ENCODE results near the gene SURF6. TPM values are rescaled to one million over a fixed set of nuclear protein-coding genes. Genes with fewer than 3 reads are reported as not detected.

Gene SURF6
- total RNA-seq, 1 experiment from 2014 or later: 28.9 TPM

DNA sequence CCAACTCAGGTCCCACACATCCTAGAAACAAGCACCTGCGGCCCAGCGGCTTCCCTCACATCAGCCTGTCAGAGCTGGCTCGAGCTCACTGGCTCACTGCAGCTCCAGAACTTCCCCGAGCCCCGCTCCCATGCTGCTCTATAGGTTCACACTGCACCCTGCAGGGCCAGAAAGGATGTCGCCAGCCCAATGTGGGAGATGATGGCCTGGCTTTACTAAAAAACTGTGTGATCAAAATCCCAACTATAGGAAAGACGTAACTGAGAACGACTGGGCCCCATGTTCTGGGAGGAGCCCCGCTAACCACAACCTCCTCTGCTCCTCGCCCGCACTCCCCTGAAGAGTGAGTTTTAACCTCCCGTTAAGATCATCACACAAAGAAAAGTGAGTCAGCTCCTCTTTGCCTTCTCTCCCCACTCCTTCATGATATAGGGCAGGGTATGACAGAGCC, 35.3 kb upstream of the SURF6 start:
- Histone ChIP-seq H3K36me3 (peaks cover 69% of the 10 kb centered on the region), H3K4me3 (no peak overlapping the region), H3K27me3 (no peaks in the 10 kb centered on the region), H3K9me3 (no peaks in the 10 kb centered on the region)
- no peak for DNase-seq

DNA sequence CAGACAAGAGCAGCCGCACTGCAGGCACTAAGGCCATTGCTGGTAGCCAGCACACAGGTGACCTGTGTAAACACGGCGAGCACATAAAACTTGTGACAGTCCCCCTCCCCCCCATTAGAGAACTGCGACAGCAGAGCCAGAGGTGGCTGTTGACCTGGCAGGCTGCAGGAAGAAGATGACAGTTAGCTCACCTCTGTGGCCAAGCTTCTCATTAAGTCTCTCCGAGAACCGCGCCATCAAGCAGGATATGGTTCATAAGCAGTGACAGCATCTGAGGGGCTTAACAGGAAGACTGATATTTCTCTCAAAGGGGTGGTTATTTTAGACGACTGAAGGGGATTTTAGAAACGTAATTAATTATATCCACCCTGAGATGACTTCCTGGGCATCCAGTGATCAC, 34.7 kb upstream of the SURF6 start:
- no peak for DNase-seq
- Histone ChIP-seq H3K36me3 (peaks cover 75% of the 10 kb centered on the region), H3K27me3 (no peaks in the 10 kb centered on the region), H3K4me3 (no peak overlapping the region), H3K9me3 (no peaks in the 10 kb centered on the region)

DNA sequence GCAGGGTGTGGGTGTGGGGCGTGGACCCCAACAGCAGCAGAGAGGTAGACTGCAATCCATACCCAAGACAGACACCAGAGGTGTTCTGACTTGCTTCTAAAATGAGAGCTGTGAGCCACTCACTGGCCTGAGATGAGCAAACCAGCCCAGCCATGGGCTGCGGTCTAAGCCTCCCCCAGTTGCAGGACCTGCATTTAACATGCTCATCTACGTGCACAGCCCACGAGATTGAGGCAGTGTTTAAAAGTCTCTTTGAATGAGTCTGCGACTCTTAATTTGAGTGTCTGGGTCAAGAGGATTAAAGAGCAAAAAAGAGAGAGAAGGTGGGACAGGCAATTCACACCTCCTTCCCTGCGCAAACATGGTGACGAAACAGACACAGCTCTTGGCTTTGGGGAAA, 33.9 kb upstream of the SURF6 start:
- peaks cover 83% of the 10 kb centered on the region for H3K36me3 ChIP-seq
- no peak for DNase-seq
- no peaks in the 10 kb centered on the region for H3K27me3 ChIP-seq
- no peak overlapping the region for H3K4me3 ChIP-seq
- H3K9me3 ChIP-seq: no peaks in the 10 kb centered on the region

DNA sequence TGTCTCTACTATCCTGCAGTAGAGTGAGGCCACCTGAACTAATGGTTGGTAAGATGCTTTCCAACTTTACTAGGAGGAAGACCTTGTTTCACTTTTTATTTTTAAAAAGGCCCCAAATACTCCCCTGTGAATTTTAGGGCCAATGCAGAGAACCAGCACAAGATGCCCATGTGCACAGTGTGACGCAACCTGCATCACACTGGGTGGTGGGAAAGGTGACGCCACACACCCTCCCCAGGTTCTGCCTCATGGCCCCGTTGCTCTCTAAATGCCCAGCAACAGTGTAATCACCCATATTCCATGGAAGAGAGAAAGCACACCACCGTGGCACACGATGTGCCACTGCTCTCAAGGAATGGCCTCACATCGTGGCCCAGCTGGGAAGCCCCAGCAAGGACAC, 33.4 kb upstream of the SURF6 start:
- H3K4me3 ChIP-seq: no peak overlapping the region
- no peaks in the 10 kb centered on the region for H3K27me3 ChIP-seq
- DNase-seq: no peak
- no peaks in the 10 kb centered on the region for H3K9me3 ChIP-seq
- peaks cover 85% of the 10 kb centered on the region for H3K36me3 ChIP-seq

DNA sequence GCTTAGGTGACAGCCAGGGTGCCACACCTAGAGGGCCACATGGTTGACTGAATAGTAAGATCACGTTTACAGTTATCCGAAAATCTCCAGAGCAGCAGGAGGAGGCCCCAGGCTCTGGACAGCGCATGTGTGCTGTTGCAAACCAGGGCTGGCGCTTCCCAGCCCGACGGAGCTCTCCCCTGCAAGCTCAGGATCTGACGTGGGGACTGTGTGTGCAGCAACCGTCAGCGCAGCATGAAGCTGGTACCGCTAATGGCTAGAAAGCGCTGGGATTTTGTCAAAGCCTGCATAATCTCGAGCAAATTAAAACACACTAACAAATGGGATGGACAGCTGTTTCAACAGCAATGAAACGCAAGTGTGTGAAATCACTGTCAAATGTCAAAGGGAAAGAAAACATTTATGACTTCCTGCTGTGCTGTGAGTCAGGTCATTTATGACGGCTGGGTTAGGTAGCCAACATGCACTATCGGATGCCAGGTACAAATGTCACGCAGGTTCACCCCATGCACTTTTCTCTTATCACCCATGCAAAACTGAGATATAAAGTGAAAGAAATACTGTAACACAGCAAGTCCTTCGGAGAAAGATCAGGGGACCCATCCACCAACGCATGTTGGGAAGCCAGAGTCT, 32.4 kb upstream of the SURF6 start:
- no peaks in the 10 kb centered on the region for H3K9me3 ChIP-seq
- H3K36me3 ChIP-seq: peaks cover 91% of the 10 kb centered on the region
- no peak for DNase-seq
- no peak overlapping the region for H3K4me3 ChIP-seq
- no peaks in the 10 kb centered on the region for H3K27me3 ChIP-seq

DNA sequence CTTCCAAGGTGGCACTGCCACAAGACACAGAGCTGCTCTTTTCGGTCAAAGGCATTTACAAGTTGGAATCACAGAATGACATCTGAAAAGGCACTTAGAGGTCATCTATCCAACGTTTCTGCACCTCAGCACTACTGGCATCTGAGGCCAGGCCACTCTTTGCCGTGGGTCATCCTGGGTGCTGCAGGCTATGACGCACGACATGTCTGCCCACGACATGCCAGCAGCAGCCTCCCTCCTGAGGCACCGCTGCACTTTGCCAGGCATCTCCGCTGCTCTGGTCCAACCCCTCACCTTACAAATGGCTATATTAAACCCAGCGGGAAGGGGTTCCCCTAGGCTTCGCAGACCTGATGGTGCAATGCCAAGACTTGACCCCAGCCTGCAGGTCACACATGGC, 31.8 kb upstream of the SURF6 start:
- no peak overlapping the region for H3K4me3 ChIP-seq
- no peaks in the 10 kb centered on the region for H3K27me3 ChIP-seq
- no peak for DNase-seq
- no peaks in the 10 kb centered on the region for H3K9me3 ChIP-seq
- H3K36me3 ChIP-seq: peaks cover 91% of the 10 kb centered on the region

DNA sequence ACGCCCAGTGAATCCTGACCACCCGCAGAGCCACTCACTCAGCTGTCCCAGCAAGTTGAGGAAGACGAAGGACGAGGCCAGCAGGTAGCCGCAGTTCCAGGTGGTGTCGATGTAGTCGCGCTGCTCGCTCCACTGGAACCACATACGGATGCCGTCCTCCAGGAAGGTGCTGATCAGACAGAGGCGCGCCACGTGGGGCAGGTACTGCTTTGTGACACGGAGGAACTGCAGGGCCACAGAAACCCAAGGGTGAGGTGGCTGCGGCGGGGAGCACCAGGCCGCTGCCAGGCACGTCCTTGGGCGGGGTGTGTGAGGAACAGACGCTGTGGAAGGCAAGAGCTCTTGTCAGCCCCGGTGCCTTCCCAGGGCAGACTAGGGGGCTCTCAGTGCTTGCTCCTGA, 31.2 kb upstream of the SURF6 start:
- no peaks in the 10 kb centered on the region for H3K9me3 ChIP-seq
- H3K36me3 ChIP-seq: peaks cover 91% of the 10 kb centered on the region
- no peaks in the 10 kb centered on the region for H3K27me3 ChIP-seq
- H3K4me3 ChIP-seq: no peak overlapping the region
- no peak for DNase-seq

DNA sequence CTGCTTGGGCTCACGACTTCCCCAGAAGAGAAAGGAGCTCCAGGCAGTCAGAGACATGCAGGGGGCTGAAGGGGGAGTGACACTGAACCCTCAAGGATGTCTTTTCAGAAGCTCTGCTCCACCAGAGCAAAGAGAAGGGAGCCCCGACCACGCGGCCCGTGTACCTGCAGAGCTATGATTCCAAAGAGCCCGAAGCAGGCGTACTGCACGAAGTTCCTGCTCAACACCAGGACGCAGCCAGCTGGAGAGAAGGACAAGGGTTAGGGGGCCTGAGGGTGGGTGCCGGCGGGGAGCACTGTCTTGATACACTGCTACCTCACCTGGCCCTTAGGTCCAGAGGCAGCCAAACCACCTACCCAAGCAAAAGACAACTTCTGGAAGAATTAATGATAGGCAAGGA, 30.4 kb upstream of the SURF6 start:
- Histone ChIP-seq H3K4me3 (no peak overlapping the region), H3K36me3 (peaks cover 91% of the 10 kb centered on the region), H3K27me3 (no peaks in the 10 kb centered on the region), H3K9me3 (no peaks in the 10 kb centered on the region)
- no peak for DNase-seq

DNA sequence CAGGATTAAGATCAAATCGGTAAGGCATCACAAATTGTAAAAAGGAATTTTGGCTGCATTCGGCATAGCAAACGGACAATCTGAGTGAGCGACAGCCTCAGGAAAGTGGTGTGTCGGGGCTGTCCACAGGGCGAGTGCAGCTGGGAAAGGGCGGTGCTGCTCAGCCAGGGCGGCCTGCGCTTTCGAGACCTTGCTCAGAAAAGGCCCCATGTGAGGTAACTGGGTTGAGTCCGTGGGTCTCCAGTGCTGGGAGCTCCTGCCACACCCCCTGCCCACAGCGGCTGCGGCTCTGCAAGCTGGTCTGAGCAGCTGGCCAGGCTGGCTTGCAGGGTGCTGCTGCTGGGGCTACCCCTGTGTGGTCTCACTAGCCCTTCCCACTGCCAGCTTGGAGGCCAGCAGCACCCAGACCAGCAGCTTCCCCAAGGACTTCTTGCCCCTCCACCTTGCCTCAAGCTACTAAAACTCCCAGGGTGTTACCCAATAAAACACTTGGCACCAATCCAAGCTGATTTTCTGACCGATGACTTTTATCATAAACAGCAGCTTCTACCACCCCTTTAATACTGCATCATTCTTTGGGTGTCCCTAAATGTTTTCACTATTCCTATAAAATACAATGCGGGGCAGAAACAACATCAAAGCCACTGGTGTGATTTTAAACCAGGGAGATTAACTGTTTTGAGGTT, 26.5 kb upstream of the SURF6 start:
- H3K9me3 ChIP-seq: no peaks in the 10 kb centered on the region

DNA sequence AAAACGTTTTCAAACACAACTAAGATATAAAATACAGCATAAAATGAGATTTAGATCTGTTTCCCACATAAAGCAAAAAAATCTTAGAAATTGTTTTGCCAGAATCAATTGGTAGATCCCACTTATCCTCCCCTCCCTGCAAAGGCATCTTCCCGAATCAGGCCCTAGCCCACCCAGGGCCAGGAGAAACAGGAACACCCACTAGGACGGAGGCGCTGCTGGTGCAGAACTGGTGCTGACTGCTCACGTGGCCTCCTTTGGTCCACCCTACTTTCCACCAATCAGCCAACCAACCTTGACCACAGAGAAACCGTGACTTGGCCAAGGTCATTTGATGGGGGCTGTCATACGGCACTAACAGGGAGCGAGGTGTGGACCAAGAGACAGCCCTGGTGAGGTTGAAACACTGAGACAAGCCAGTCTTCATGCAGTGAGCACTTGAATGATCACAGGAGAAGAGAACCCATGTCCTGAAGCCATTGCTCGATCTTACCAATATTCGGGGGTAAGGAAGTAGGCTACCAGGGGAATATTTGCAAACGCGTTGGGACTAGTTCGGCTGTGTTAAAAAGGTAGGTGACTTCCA, 25.6 kb upstream of the SURF6 start:
- no peak for DNase-seq
- Histone ChIP-seq H3K4me3 (no peak overlapping the region), H3K27me3 (no peaks in the 10 kb centered on the region), H3K9me3 (no peaks in the 10 kb centered on the region), H3K36me3 (peaks cover 66% of the 10 kb centered on the region)

More for the DNA sequence above, 26.5 kb upstream of the SURF6 start:
- Histone ChIP-seq H3K4me3 (no peak overlapping the region), H3K27me3 (no peaks in the 10 kb centered on the region), H3K36me3 (peaks cover 75% of the 10 kb centered on the region)
- DNase-seq: no peak

DNA sequence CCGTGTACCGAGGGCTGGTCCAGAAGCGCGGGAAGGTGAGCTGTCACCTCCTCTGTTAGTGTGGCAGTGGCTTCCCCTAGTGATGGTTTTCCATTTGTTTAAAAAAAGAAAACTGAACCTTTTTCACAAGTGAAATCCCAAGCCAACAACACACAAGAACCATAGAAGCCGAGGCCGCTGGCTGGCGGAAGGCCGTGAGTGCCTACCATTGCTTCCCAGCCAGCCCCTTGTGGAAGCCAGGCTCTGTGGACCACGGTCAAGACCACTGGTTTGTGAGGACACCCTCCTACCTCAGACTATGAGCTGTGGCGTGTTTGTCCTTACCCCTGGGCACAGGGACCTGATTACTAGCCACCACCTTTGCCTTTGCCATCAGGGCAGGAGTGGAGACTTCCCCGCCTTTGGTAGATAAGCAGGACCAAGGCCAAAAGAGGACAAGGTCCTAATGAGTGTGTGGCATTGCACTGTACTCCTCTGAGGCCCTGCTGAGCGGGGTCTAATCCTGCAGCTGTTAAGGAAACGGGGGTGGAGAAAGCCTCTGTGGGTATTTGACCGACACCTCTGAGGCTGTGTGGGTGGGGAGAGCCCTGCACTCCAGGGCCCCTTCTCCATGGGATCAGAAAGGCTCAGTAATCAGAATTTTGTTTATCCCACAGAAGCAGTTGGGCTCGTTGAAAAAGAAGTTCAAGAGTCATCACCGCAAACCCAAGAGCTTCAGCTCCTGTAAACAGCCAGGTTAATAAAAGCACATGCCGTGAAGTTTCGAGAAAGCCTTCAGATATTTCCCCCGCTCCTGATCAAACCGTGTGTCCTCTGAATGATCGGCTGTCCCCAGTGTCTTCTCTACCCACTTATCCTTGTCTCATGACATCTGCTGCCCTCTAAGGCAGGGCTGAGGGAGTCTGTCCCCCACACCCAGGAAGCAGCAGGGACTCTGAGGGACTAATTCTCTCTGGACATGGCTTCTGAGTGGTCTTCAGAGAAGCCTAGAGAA, 24.7 kb upstream of the SURF6 start:
- Histone ChIP-seq H3K9me3 (no peaks in the 10 kb centered on the region), H3K36me3 (peaks cover 57% of the 10 kb centered on the region), H3K4me3 (no peak overlapping the region), H3K27me3 (no peaks in the 10 kb centered on the region)
- no peak for DNase-seq

DNA sequence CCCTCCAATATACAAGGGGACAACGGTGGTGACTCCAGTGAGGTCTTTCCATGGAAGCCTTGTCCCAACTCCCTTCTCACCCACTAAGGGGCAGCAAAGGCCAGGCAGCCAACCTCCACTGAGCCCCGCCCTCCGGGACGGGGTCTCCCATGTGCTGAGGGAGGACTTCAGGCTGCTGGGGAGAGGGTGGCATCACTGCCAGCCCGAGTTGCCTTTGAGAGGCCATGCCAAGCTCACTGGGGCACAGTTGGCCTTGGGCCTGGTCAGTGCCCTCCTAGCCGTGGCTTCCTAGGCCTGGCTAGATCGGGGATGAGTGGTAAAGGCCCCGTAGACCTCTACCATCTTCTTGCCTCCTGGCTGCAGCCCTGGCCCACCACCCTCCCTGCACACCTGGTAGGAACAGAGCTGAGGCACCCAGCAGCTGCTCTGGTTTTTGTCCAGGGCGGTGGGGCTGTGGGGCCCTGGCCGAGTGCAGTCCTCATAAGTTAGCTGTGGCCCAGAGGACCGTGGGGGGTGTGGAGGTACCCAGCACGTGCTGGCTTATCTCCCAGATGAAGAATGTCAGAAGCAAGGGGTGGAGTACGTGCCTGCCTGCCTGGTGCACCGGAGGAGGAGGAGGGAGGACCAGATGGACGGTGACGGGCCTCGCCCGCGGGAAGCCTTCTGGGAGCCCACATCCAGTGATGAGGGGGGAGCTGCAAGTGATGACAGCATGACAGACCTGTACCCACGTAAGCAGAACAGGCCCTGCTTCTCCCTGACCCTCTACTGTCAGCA, 23.6 kb upstream of the SURF6 start:
- Histone ChIP-seq H3K27me3 (no peaks in the 10 kb centered on the region), H3K4me3 (no peak overlapping the region), H3K36me3 (peaks cover 49% of the 10 kb centered on the region), H3K9me3 (no peaks in the 10 kb centered on the region)
- DNase-seq: no peak

DNA sequence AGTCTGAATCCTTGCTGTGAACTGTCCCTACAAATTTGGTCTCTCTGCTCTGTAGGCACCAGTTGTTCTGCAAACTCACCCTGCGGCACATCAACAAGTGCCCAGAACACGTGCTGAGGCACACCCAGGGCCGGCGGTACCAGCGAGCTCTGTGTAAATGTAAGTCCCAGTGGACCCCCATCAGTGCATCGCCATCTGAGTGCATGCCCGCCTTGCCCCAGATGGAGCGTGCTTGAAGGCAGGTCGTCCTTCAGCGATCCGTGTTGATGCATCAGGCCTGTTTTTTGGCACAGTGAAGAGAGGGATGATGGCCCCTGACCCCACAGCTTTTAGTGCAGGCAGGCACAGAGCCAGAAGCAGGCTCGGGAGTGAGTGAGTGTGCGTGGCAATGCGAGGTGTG, 21.7 kb upstream of the SURF6 start:
- H3K4me3 ChIP-seq: peak overlapping the region; percentile 64
- no peak for DNase-seq
- no peaks in the 10 kb centered on the region for H3K27me3 ChIP-seq
- H3K9me3 ChIP-seq: no peaks in the 10 kb centered on the region
- H3K36me3 ChIP-seq: peaks cover 37% of the 10 kb centered on the region

DNA sequence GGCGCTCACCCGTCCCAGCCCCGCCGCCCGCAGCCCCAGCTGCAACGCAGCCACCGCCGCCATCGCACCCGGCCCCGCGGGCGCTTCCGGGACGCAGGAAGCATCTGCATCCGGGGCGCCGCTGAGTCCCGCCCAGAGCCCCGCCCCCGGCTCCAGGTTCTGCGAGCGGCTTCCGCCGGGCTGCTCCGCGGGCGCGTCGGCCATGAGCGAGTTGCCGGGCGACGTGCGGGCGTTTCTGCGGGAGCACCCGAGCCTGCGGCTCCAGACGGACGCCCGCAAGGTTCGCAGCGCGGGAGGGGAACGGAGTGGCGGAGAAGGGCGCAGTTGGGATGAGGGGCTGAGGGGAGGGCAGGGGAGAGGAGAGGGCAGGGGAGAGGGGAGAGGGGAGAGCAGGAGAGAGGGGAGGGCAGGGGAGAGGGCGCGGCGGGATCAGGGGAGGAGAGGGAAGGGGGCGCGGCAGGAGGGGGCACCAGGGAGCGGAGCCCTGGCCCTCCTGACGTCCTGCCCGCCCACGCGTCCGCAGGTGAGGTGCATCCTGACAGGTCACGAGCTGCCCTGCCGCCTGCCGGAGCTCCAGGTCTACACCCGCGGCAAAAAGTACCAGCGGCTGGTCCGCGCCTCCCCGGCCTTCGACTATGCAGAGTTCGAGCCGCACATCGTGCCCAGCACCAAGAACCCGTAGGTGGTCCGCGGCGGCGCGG, 20.6 kb upstream of the SURF6 start, which contains the start of the genes SURF1 and SURF2:
Gene SURF1 (minus strand): TSS at position 97 of the 701 bp plus-strand sequence. CDS start 34 bp downstream, at position 63.
Gene SURF2 (plus strand): TSS at position 160 of the 701 bp plus-strand sequence. CDS start 43 bp downstream, at position 203.
- Histone ChIP-seq H3K9me3 (no peaks in the 10 kb centered on the region), H3K4me3 (peak within 1 kb of the TSS; percentile 64), H3K27me3 (no peaks in the 10 kb centered on the region), H3K36me3 (peaks cover 37% of the 10 kb centered on the region)
- peak; percentile 91 for DNase-seq

DNA sequence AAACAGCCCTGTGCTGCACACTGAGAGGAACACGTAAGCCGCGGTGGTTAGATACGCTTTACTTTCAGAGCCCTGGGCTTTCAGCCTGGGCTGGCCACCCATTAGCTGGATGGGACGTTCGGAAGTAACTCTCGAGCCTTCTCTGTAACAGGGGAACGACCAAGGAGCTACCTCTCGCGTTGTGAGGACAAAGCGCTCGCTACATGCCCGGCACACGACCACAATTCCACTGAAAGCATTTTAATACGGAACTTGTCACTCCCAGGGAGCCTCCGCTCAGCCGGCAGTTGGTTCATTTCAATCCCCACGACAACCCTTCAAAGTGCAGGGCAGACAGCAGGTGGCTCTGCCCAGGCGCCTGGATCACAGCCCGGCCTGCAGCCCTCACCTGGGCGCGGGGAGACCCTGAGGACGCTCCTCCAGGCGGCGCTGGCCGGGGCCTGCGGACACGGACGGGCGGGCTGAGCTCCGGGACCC, 19.9 kb upstream of the SURF6 start:
- no peak for DNase-seq
- H3K9me3 ChIP-seq: no peaks in the 10 kb centered on the region
- H3K36me3 ChIP-seq: peaks cover 38% of the 10 kb centered on the region
- H3K27me3 ChIP-seq: no peaks in the 10 kb centered on the region
- peak overlapping the region; percentile 64 for H3K4me3 ChIP-seq

All from MG63 (cell line).